GM18861 (cell line): ENCODE measurements around the gene MARCHF5.
"Not testable (repeated sequence)": the region's sequence is repeated elsewhere in the genome, so short reads cannot be mapped to it uniquely, and the experiment has no call there.

Experiments
- ATAC-seq: cut with Tn5 transposase; IDR thresholded peaks from one replicate; pipeline ENCODE4 v1.9.1; 2021; ENCODE audit not compliant: unreplicated experiment

Gene MARCHF5

GRCh38 chr10:92385831-92386230, 94.9 kb downstream of the MARCHF5 start:
- no peak for ATAC-seq

- no peak for ATAC-seq
Observed at GRCh38 chr10:92387289-92387940, 96.4 kb downstream of the MARCHF5 start.

- ATAC-seq: not testable (repeated sequence)
Observed at GRCh38 chr10:92393173-92393572, 102.2 kb downstream of the MARCHF5 start.

- no peak for ATAC-seq
Observed at GRCh38 chr10:92395271-92395670, 104.3 kb downstream of the MARCHF5 start.

DNA sequence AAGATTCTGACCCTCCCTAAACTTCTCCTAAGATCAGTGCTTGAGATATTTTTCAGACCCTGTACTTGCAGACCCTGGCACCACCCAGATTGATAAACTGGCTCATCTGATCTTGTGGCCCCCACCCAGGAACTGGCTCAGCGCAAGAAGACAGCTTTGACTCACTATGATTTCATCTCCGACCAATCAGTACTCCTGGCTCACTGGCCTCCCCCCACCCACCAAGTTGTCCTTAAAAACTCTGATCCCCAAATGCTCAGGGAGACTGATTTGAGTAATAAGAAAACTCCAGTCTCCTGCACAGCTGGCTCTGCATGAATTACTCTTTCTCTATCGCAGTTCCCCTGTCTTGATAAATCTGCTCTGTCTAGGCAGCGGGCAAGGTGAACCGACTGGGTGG, 111.3 kb downstream of the MARCHF5 start:
- not testable (repeated sequence) for ATAC-seq
